NT2/D1 (cell line): ENCODE measurements around the gene TP53TG3.
"Not testable (repeated sequence)": the region's sequence is repeated elsewhere in the genome, so short reads cannot be mapped to it uniquely, and the experiment has no call there.

Experiments used
- YY1 ChIP-seq: IDR thresholded peaks from 2 replicates; pipeline ENCODE4 v1.6.1; 2011; ENCODE audit not compliant: insufficient read length, insufficient read depth
- ZNF274 ChIP-seq: IDR thresholded peaks from 2 replicates; pipeline ENCODE4 v1.6.1; 2011; ENCODE audit warnings: mild to moderate bottlenecking, low read depth, low read length

DNA sequence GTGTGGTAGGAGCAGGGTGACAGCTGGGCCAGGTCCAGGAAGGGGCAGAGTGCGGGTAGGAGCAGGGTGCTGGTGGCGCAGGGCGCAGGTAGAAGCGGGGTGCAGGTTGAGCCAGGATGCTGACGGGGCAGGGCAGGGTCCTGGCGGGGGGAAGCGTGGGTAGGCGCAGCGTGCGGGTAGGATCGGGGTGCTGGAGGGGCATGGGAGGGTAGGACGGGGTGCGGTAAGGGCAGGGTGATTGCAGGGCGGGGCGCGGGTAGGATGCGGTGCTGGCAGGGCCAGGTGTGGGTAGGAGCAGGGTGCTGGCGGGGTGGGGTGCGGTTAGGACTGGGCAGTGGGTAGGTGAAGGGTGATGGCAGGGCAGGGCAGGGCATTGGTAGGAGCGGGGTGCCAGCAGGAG is 38.4 kb downstream of the TP53TG3 start:
- TF ChIP-seq ZNF274, YY1: not testable (repeated sequence)
